Cardiac septum (tissue), 1 donor: Measurements from ENCODE around the gene MX1. TPM values are rescaled to one million over a fixed set of nuclear protein-coding genes. Genes with fewer than 3 reads are reported as not detected.
A peak's percentile ranks its signal among the peaks of the same experiment; 100 is the strongest.

ENCODE experiments used
- DNase-seq: peaks from one replicate; pipeline ENCODE4 v3.0.0-alpha.2; 2020; ENCODE audit warnings: low spot score
- intact Hi-C: fragments of 100-400 bp; cut with DNase I; formaldehyde crosslinking; loops from one replicate; pipeline ENCODE4 v1.14.0; 2022
- total RNA-seq: library from RNA; stranded (reverse); fragmentation: NEBNext Ultra II Directional; extraction: Animal tissue kit (Norgen Biotek cat#: 25700); gene quantifications from one replicate; pipeline ENCODE4 v1.2.1, GENCODE V29; 2021
- donor health status: DM: no; HTN: no; CAD: no.

MX1 gene
- total RNA-seq, 1 donor from 2014 or later, result 11.0 TPM

DNA sequence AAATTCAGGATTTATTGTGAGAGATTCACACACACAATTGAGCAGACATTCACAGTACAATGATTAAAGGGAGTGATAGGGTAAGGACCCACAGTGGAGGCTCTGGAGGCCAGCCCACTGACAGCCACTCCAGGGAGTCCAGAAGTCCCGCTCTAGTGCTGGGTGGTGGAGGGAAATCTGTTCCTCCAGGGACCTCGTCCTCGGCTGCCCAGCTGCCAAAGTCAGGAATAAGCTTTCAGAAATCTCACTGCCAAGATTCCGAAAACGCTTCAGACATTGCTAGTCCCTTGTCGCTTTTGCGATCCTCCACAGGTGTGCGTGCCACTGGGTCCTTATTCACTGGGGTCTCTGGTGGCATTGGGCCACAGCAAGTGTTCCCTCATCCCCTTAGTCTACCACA, 2.3 kb downstream of the MX1 start:
- intact Hi-C loops, result no loop called here
- no peak for DNase-seq

DNA sequence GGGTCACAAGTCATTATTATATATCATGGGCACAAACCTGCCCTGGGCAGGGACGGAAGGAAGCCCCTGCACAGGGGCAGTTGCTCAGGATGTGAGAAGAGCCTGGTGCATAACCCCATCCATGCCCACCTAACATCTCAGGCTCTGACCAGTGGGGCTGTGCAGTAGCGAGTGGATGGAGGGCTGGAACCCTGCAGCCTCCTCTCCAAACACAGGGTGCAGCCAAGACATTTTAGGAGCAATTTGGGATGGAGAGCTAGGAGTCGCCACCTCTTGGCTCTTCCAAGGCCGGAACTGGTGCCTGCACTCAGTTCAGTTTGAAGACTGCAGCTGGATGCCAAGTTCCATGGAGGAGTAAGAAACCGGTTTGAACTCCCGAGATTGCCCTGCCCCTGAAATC, 2.8 kb downstream of the MX1 start:
- DNase-seq, result no peak
- intact Hi-C loops, result no loop called here

DNA sequence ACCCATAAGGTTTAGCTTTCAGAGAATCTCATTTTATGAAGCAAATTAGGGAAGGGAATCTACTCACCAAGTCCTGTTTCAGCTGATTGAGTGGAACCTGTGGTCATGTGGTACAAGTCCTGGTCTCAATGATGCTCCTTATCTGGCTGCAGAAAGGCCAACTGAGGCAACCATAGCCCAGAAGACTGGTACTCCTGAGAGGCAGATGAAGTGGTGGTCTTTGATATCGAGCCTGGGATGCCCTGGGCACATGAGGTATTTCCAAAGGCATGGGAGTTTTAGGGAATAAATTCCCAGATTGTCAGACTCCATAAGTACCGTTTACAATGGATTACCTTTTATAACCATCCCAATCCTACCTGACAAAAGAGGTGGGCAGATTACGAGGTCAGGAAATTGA, 3.3 kb downstream of the MX1 start:
- DNase-seq, result no peak
- intact Hi-C loops, result no loop called here

DNA sequence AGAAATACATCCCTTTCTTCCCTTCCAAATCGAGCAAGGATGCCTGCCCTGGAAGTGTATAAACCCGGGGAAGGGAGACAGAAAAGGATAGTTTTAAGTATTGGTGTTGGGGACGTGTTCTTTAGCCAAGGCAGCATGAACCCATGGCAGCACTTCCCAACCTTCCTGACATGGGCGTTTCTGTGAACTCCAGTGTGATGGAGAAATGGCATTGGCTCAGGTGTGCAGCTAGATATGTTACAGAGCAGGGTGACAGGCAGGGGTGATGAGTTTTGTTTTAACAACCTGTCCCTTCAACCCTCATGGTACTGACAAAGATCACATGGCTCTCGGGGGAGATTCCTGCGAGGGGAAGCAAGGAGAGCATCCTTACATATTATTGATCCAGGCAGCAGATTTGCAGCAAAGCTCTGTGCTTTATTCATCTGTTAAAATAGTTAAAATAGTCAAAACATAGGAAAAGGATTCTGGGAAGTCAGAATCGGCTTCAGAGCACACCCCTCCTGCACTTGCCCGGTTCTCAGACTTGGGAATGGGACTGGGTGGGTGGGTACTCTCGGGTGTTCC, 4.0 kb downstream of the MX1 start:
- intact Hi-C loops, result no loop called here
- no peak for DNase-seq

DNA sequence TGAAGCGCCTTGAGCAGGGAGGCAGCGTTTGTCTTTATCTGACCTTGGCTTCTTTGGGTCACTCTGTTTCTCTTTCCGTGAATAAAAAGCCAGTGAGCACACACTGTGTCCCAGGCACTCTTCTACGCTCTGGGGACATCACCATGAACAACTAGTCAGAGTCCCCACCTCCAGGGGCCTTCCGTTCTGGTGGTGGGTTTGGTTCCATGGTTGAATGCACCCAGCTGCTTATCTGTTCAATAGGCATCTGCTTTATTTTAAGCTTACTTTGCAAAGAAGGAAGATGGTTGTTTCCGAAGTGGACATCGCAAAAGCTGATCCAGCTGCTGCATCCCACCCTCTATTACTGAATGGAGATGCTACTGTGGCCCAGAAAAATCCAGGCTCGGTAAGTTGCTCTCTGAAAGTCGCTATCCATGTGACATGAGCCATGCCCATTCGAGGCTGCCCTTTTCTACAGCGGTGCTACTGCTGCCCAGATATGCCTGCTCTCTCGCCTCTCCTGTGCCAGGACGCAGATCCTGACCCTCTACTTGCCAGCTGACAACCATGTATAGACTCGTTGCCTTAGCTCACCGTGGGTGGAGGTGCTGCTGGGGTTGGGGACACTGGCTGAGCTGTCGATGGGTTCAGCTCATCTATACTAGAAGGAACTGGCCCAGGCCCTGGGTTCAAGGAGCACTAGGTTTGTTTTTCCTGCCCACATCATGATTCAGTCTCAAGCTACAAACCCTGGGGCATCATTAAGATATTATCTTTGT, 5.9 kb downstream of the MX1 start:
- no peak for DNase-seq
- intact Hi-C loops, result no loop called here

DNA sequence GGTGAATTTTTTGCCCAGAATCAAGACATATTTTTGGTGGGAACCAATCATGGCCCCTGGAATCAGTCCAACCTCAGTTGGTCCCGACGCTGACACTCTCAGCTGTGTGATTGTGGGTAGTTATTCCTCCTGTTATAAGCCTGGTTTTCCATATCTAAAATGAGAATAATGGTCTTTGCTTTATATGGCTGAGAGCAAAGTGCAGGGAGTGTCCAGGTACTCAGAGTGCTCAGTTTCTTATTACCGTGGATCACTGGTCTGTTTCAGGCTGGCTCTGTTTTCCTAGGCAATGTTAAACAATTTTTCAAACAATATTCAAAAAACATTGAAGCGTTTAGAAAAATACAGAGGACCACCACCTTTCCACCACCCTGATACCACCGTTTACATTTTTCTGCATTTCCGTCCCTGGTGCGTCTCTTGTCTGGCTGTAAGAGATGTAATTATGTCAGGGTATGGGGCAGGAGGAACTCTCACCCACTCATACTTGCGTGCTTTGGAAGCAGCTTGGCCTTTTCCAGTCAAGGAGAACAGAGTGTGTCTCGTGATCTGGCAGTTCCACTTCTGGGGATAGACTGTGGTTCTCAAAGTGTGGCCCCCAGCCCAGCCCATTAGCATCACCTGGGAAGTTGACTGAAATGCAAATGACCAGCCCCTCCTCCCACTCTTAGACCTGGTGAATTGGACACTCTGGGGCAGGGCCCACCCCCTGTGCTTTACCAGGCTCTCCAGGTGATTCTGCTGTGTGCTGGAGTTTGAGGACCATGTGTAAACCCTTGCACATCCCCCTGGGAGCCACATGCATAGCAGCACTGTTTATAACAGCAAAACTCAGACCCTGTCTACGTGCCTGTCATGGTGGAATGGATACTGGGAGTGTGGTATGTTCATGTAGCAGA, 6.8 kb downstream of the MX1 start:
- intact Hi-C loops, result no loop called here
- no peak for DNase-seq

GRCh38 chr21:41433566-41433965, 7.5 kb downstream of the MX1 start:
- no peak for DNase-seq
- intact Hi-C loops, result no loop called here

- DNase-seq, result no peak
- intact Hi-C loops, result no loop called here
These were observed 9.7 kb downstream of the MX1 start for GRCh38 chr21:41435706-41436105.

DNA sequence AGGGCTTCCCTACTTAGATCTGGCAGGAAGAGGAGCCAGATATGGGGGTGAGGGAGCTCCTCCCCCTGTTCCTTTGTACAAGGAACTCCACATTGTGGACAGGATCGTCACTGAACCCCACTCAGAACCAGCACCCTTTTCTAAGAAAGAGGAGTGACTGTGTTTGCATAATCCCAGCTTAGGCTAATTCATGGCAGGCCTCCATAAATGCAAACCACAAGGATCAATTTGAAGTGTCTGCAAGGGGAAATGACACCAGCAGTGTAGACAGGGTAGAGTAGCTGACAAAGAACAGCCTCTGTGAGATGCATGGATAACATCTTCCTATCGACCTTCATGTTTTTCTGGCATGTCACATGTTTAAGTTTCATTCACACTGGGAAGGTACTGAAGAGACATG, 11.7 kb downstream of the MX1 start:
- intact Hi-C loops, result no loop called here

DNA sequence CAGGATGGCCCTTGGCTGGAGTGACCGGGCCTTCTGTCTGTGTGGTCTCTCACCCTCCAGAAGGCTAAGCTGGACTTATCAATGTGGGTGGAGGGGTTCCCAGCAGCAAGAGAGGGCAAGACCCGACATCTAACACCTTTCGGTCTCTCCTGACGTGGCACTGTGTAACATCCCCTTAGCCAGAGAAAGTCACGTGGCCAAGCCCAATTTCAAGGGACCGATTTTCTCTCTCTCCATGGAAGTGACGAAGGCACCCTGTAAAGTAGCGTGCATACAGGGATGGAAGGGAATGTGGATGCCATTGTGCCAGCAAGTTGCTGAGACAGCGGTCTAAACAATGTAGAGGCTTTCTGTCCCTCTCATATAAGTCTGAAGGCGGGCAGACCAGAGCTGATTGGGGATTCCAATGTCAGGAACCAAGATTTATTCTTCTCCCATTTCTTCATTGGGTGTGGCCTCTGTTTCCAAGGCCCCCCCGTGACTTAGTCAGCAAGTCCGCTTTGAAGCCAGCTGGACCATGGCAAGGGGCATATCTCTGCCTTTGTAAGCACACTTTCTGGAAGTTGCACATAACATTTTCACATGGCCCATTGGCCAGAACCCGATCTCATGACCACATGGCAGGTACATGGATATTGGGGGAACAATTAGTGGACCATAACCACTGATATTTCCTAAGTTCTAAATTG, 12.5 kb downstream of the MX1 start:
- no peak for DNase-seq
- intact Hi-C loops, result no loop called here

More for the DNA sequence above, 11.7 kb downstream of the MX1 start:
- DNase-seq, result no peak

DNA sequence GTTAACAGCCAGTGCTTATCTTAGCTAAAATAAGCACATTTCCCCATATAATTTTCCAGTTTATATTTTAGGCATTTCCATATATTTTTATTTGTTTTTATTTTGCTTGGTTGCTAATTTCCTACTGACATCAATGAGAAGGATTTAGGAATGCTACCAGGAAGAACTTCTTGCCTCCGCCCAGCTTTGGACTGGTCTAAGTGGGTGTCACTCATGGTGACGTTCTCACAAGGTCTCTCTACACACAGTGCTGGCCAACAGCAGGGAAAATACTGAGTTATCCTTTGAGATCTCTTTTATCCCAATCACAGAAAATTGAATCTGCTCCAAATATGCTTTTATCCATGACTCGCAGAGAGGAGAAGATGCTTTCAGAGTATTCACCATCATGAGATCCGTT, 13.2 kb downstream of the MX1 start:
- intact Hi-C loops, result no loop called here
- peak; percentile 5 for DNase-seq

DNA sequence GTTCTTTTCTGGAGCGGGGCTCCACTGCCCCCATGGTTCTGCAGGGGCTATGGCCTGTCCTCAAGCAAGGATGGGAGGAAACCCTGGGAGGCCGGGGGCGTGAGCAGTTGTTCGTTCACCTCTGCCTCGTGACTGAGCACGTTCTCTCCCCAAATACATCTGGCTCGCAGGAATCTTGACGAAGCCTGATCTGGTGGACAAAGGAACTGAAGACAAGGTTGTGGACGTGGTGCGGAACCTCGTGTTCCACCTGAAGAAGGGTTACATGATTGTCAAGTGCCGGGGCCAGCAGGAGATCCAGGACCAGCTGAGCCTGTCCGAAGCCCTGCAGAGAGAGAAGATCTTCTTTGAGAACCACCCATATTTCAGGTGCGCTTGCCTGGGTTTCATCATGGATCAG, 15.5 kb downstream of the MX1 start:
- intact Hi-C loops, result no loop called here
- peak; percentile 63 for DNase-seq

GRCh38 chr21:41442481-41443186, 16.6 kb downstream of the MX1 start:
- intact Hi-C loops, result no loop called here
- DNase-seq, result no peak

DNA sequence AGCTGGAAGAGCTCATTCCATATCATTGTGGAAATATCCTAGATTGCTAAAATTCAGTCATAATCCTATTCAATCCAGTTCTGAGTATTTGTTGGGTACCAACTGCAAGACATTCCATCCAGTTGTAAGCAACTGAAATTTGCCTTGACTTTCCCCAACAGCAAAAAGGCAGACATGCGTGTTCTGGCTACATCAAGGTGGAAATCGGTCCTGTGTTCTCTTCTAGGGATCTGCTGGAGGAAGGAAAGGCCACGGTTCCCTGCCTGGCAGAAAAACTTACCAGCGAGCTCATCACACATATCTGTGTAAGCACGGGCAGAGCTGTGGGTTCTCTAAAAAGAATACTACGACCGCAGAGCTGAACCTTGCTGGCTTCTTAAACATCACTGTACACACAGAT, 17.5 kb downstream of the MX1 start:
- peak; percentile 33 for DNase-seq
- intact Hi-C loops, result no loop called here

DNA sequence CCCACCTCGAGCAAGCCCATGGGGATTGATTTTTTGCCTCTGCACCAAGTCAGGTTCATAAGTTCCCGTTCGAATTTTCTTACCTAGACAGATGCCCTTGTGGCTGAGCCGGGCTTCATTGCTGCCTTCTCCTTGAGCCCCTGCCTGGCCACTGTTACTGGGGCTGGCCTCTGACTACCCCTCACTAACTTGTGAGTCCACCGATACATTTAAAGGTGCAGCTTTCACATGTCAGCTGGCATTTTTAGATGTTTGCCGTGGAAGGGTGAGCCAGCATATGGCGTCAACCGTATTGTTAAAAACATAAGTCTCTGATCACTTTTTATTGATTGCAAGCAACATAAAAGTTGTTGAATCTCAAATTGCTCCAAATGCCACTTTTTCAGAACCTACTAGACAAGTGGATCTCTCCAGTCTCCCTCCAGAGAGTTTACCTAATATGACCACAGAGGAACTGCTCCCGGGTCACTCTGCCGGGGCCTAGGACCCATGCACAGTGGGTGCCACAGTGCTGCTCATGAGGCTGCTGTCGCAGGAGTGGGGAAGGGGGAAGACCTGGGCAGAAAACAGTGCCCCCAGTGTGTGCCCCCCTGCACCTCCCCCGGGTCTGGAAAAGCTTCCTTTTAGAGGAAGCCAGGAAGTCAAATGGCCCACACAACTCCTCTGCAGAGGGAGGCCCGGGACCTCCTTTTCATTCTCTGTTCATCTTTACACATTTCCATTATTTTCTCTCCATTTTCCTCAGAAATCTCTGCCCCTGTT, 18.8 kb downstream of the MX1 start:
- intact Hi-C loops, result no loop called here
- peak; percentile 33 for DNase-seq

GRCh38 chr21:41445465-41445862, 19.4 kb downstream of the MX1 start:
- intact Hi-C loops, result no loop called here
- no peak for DNase-seq

DNA sequence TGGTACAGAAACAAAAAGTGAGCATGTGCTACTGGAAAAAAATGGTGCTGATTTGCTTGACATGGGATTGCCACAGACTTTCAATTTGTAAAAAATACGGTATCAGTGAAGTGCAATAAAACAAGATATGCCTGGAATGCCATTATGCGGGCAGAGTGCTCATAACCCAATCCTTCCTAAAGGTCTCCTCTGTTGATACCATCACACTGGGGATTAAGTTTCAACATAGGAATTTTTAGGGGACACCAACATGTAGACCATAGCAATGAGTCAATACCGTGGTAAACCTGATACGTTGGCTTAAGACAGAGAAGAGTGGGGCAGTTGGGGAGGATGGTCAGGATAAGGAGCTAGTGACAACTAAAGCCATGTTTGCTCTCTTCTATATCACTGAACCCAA, 20.5 kb downstream of the MX1 start:
- intact Hi-C loops, result no loop called here
- DNase-seq, result no peak

DNA sequence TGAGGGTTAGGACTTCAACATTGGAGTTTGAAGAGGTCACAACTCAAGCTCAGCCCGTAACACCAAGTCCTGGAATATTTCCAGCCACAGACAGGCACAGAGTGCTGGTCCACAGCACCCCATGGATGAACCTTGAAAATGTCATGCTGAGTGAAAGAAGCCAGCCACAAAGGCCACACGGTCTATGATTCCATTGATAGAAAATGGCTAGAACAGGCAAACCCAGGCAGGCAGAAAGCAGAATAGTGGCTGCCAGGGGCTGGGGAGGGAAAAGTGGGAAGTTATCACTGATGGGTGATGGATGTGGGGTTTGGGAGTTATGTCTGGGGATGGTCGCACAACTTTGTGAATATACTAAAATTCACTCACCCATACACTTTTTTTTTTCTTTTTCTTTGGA, 21.3 kb downstream of the MX1 start:
- intact Hi-C loops, result no loop called here
- DNase-seq, result no peak

DNA sequence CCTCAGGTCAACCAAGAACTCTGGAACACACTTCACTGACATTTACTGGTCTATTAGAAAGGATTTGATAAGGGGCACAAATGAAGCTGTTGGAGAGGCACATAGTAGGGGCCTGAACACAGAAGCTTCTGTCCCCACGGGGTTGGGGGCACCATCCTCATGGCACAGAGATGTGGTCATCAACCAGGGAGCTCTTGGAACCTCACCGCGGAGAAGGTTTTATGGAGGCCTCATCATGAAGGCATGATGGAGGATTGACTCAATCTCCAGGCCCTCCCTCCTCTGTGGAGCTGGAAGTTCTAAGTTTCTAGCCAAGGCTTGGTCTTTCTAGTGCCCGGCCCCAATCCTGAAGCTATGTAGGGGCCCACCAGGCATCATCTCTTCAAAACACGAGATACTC, 23.6 kb downstream of the MX1 start:
- intact Hi-C loops, result no loop called here
- DNase-seq, result no peak
